Caco-2 (cell line): Measurements from ENCODE around the gene MRO. TPM values are rescaled to one million over a fixed set of nuclear protein-coding genes. Genes with fewer than 3 reads are reported as not detected.

Experiments
- BruUV-seq: library from RNA; stranded (reverse); fragments of 400-500 nt; replicated peaks from 2 replicates; lab custom pipeline; 2021; lab: Mats Ljungman, UMichigan
- CTCF ChIA-PET: fragments of 300-600 bp; sonication (Branson Sonifier 250); formaldehyde crosslinking; loops from one replicate; lab custom pipeline; 2022; ENCODE audit warnings: antibody characterized with exemption; lab: Charles Lee
- POLR2A ChIA-PET: fragments of 300-600 bp; sonication (Branson Sonifier 250); formaldehyde crosslinking; loops from one replicate; lab custom pipeline; 2022; ENCODE audit warnings: antibody characterized with exemption; lab: Charles Lee
- DNase-seq, 2 experiments: peaks; one replicate each; pipeline versions ENCODE4 v3.0.0 to v3.0.0-alpha.2; 2020 to 2022
- H3K27me3 ChIP-seq: replicated peaks from 2 replicates; pipeline ENCODE4 v1.6.0; 2011; ENCODE audit warnings: low read length; ENCODE audit not compliant: control insufficient read depth, insufficient read depth
- H3K36me3 ChIP-seq: 2 replicates; pipeline ENCODE4 v1.5.1; 2011; ENCODE audit warnings: low read length; ENCODE audit not compliant: control insufficient read depth, insufficient read depth
- H3K4me1 ChIP-seq: fragments of 250-450 bp; sonication (Bioruptor Pico); 2 replicates; pipeline ENCODE4 v1.5.1; 2020; ENCODE audit warnings: mild to moderate bottlenecking
- H3K4me3 ChIP-seq: 2 replicates; pipeline ENCODE4 v1.5.1; 2011; ENCODE audit warnings: low read depth, mild to moderate bottlenecking, control low read depth, low read length
- H3K9me3 ChIP-seq: fragments of 250-450 bp; sonication (Bioruptor Pico); 2 replicates; pipeline ENCODE4 v1.5.1; 2020; ENCODE audit warnings: mild to moderate bottlenecking, moderate library complexity
- H3K27ac Mint-ChIP-seq: one replicate; pipeline ENCODE4 v1.8.0; 2022; ENCODE audit warnings: mixed read lengths; ENCODE audit not compliant: unreplicated experiment
- H3K27me3 Mint-ChIP-seq: one replicate; pipeline ENCODE4 v1.8.0; 2022; ENCODE audit warnings: mixed read lengths; ENCODE audit not compliant: insufficient read depth, unreplicated experiment
- H3K36me3 Mint-ChIP-seq: one replicate; pipeline ENCODE4 v1.8.0; 2022; ENCODE audit warnings: mild to moderate bottlenecking, mixed read lengths; ENCODE audit not compliant: insufficient read depth, unreplicated experiment
- H3K4me1 Mint-ChIP-seq: one replicate; pipeline ENCODE4 v1.8.0; 2022; ENCODE audit warnings: low read depth, mixed read lengths; ENCODE audit not compliant: unreplicated experiment
- H3K4me3 Mint-ChIP-seq: one replicate; pipeline ENCODE4 v1.8.0; 2022; ENCODE audit warnings: mild to moderate bottlenecking, moderate library complexity, mixed read lengths; ENCODE audit not compliant: unreplicated experiment
- H3K9me3 Mint-ChIP-seq: one replicate; pipeline ENCODE4 v1.8.0; 2022; ENCODE audit warnings: mixed read lengths; ENCODE audit not compliant: unreplicated experiment
- intact Hi-C: fragments of 100-400 bp; cut with micrococcal nuclease; formaldehyde crosslinking; loops from one replicate; pipeline ENCODE4 v1.10.0; 2022; ENCODE audit not compliant: unreplicated experiment
- total RNA-seq: library from RNA; stranded (reverse); gene quantifications from 2 replicates; pipeline ENCODE4 v1.2.3, GENCODE V29; 2022
- TF ChIP-seq, protein P1 (sequence below), 2 experiments: fragments of 200-600 bp in 1 of 2; IDR thresholded peaks; 1 replicate in 1 of 2; 2 replicates in 1 of 2; pipeline versions ENCODE4 v1.5.1 to v1.8.0; 2011 to 2022; ENCODE audit warnings: antibody characterized with exemption in 1 of 2, control low read depth in 1 of 2, inconsistent platforms in 1 of 2, low read depth in 1 of 2, low read length in 1 of 2, mild to moderate bottlenecking in 1 of 2, moderate library complexity in 1 of 2; ENCODE audit not compliant: insufficient read depth in 1 of 2, severe bottlenecking in 1 of 2, unreplicated experiment in 1 of 2

Gene MRO
- total RNA-seq, 1 experiment from 2014 or later, result not detected

DNA sequence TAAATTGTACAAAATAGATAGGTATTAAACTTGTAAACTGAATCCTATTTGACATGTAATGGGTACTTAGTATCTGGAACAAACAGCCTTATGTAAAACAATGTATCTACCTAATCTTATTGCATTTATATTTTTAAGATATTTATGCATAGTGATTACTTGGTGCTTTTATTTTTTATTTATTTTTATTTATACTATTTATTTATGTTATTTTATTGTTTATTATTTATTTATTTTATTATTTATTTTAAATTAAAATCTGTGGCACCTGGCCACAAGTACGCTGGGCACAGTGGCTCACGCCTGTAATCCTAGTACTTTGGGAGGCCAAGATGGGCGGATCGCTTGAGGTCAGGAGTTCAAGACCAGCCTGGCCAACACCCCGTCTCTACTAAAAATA, 26.9 kb downstream of the MRO start:
- peaks cover 18% of the 10 kb centered on the region for H3K4me1 Mint-ChIP-seq

DNA sequence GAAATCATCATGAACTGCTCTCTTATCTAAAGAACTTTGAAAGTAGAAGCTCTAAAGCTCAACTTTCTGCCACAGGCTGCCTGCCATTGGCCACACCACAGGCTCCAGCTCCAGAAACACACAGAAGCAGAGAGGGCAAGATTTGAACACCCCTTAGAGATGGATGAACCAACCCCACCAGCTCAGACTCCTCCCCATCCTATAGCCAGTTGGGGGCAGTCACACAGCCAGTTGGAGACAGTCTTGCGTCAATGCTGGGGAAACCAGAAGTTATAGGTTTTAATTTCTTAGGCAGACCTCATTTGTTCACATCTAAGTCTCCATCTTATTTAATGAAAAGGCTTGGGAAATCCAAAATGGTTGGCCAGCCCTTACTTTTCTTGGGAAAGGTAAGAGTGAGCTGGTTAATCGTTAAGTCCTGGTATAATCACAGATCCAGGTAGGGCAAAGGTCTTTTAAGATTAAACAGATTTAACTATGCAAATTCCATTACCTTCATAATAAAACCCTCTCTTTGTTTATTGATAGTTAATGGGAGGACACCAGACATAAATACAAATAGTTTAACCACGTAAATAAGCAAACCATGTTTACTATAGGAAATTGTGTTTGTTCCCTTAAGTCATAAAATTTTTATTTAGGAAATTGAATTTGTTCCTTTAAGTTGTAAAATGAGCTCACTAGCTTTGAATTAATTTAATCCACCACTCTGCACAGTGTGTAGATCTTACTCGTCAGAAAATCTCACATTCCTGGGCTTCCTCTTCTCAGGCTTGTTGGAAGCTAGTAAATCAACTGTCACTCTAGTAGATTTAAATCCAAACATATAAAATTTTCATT, 28.0 kb downstream of the MRO start:
- Mint-ChIP-seq H3K27ac (no peak overlapping the region), H3K4me1 (peaks cover 18% of the 10 kb centered on the region), H3K9me3 (no peaks in the 10 kb centered on the region), H3K27me3 (no peaks in the 10 kb centered on the region), H3K36me3 (no peaks in the 10 kb centered on the region), H3K4me3 (no peak overlapping the region)
- no peaks in the 10 kb centered on the region for H3K36me3 ChIP-seq
- DNase-seq, result no peak
- H3K4me1 ChIP-seq, result peaks cover 12% of the 10 kb centered on the region
- ChIA-PET CTCF (no interaction called here), POLR2A (no interaction called here)
- no TSS peak for BruUV-seq
- TF ChIP-seq, protein P1, sequence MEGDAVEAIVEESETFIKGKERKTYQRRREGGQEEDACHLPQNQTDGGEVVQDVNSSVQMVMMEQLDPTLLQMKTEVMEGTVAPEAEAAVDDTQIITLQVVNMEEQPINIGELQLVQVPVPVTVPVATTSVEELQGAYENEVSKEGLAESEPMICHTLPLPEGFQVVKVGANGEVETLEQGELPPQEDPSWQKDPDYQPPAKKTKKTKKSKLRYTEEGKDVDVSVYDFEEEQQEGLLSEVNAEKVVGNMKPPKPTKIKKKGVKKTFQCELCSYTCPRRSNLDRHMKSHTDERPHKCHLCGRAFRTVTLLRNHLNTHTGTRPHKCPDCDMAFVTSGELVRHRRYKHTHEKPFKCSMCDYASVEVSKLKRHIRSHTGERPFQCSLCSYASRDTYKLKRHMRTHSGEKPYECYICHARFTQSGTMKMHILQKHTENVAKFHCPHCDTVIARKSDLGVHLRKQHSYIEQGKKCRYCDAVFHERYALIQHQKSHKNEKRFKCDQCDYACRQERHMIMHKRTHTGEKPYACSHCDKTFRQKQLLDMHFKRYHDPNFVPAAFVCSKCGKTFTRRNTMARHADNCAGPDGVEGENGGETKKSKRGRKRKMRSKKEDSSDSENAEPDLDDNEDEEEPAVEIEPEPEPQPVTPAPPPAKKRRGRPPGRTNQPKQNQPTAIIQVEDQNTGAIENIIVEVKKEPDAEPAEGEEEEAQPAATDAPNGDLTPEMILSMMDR (IDR thresholded peaks at IDR 0.05; ENCODE audit: insufficient read depth in 1 of 2, low read depth in 1 of 2, low read length in 1 of 2, severe bottlenecking in 1 of 2, unreplicated experiment in 1 of 2), result no peak
- intact Hi-C loops, result no loop called here
- no peak overlapping the region for H3K4me3 ChIP-seq
- H3K27me3 ChIP-seq, result no peaks in the 10 kb centered on the region
- no peaks in the 10 kb centered on the region for H3K9me3 ChIP-seq

More for the DNA sequence above, 26.9 kb downstream of the MRO start:
- Histone ChIP-seq H3K27me3 (no peaks in the 10 kb centered on the region), H3K4me1 (peaks cover 12% of the 10 kb centered on the region), H3K4me3 (no peak overlapping the region), H3K9me3 (no peaks in the 10 kb centered on the region), H3K36me3 (no peaks in the 10 kb centered on the region)
- POLR2A ChIA-PET, result no interaction called here
- H3K4me3 Mint-ChIP-seq, result no peak overlapping the region
- intact Hi-C loops, result no loop called here
- CTCF ChIA-PET, result no interaction called here
- DNase-seq, result no peak
- H3K27me3 Mint-ChIP-seq, result no peaks in the 10 kb centered on the region
- H3K36me3 Mint-ChIP-seq, result no peaks in the 10 kb centered on the region
- TF ChIP-seq, protein P1 (IDR thresholded peaks at IDR 0.05; ENCODE audit: insufficient read depth in 1 of 2, low read depth in 1 of 2, low read length in 1 of 2, severe bottlenecking in 1 of 2, unreplicated experiment in 1 of 2), result no peak
- H3K9me3 Mint-ChIP-seq, result no peaks in the 10 kb centered on the region
- no TSS peak for BruUV-seq
- no peak overlapping the region for H3K27ac Mint-ChIP-seq

DNA sequence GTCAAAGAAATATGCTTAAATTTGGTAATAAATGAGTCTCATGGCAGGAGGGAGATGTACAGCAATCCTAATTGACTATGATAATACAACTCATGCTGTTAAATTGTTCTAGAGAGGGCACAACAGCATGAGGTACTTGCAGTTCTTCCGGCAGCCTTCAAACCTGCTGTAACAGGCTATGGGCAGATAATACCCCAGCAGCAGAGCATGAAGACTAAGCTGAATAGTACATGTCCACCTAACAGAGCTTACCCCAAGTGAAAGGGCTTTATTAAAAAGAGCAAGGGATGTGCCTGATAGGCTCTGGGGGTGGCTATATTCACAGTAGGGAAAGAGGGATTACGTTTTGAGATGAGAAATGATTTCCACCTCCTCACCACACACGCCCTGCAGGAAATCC, 28.9 kb downstream of the MRO start:
- H3K27me3 ChIP-seq, result no peaks in the 10 kb centered on the region
- H3K36me3 Mint-ChIP-seq, result no peaks in the 10 kb centered on the region
- H3K4me1 Mint-ChIP-seq, result peaks cover 11% of the 10 kb centered on the region
- no peak for DNase-seq
- ChIA-PET POLR2A (no interaction called here), CTCF (no interaction called here)
- H3K9me3 Mint-ChIP-seq, result no peaks in the 10 kb centered on the region
- no peak overlapping the region for H3K4me3 ChIP-seq
- no peaks in the 10 kb centered on the region for H3K36me3 ChIP-seq
- TF ChIP-seq, protein P1 (IDR thresholded peaks at IDR 0.05; ENCODE audit: insufficient read depth in 1 of 2, low read depth in 1 of 2, low read length in 1 of 2, severe bottlenecking in 1 of 2, unreplicated experiment in 1 of 2), result no peak
- H3K27ac Mint-ChIP-seq, result no peak overlapping the region
- H3K4me1 ChIP-seq, result peaks cover 7% of the 10 kb centered on the region; the same call in 1 of the 2 replicates
- intact Hi-C loops, result no loop called here
- no peak overlapping the region for H3K4me3 Mint-ChIP-seq
- BruUV-seq, result no TSS peak
- H3K9me3 ChIP-seq, result no peaks in the 10 kb centered on the region
- no peaks in the 10 kb centered on the region for H3K27me3 Mint-ChIP-seq
